MM.1S (cell line): ENCODE measurements around the gene CACNA1I.

ENCODE experiments used
- DNase-seq: peaks from one replicate; pipeline ENCODE4 v3.0.0-alpha.2; 2015
- H2AFZ ChIP-seq: fragments of 300-600 bp; sonication (generic); 2 replicates; pipeline ENCODE4 v1.6.0; 2016; ENCODE audit warnings: antibody characterized with exemption, low read length
- H3F3A ChIP-seq: fragments of 300-600 bp; sonication (generic); 2 replicates; pipeline ENCODE4 v1.6.1; 2016; ENCODE audit warnings: mild to moderate bottlenecking, antibody characterized with exemption, low read length, moderate library complexity, mixed read lengths; ENCODE audit not compliant: insufficient read depth
- H3K27ac ChIP-seq: fragments of 300-600 bp; sonication (generic); 2 replicates; pipeline ENCODE4 v1.5.1; 2016; ENCODE audit warnings: mild to moderate bottlenecking, low read length
- H3K27me3 ChIP-seq: fragments of 300-600 bp; sonication (generic); replicated peaks from 2 replicates; pipeline ENCODE4 v1.6.0; 2016; ENCODE audit warnings: low read length; ENCODE audit not compliant: insufficient read depth
- H3K36me3 ChIP-seq: fragments of 300-600 bp; sonication (generic); replicated peaks from 2 replicates; pipeline ENCODE4 v1.6.1; 2016; ENCODE audit warnings: mild to moderate bottlenecking, low read length, mixed read lengths; ENCODE audit not compliant: insufficient read depth
- H3K4me1 ChIP-seq: fragments of 300-600 bp; sonication (generic); 2 replicates; pipeline ENCODE4 v1.6.1; 2016; ENCODE audit warnings: low read length, mixed read lengths
- H3K4me2 ChIP-seq: fragments of 300-600 bp; sonication (generic); 2 replicates; pipeline ENCODE4 v1.6.0; 2016; ENCODE audit warnings: low read depth, low read length
- H3K4me3 ChIP-seq: fragments of 300-600 bp; sonication (generic); 2 replicates; pipeline ENCODE4 v1.5.1; 2016; ENCODE audit warnings: low read length, mixed read lengths
- H3K79me2 ChIP-seq: fragments of 300-600 bp; sonication (generic); 2 replicates; pipeline ENCODE4 v1.6.1; 2016; ENCODE audit warnings: mixed run types, low read length, mixed read lengths
- H3K9ac ChIP-seq: fragments of 300-600 bp; sonication (generic); 2 replicates; pipeline ENCODE4 v1.6.1; 2016; ENCODE audit warnings: low read length, mixed read lengths
- H3K9me2 ChIP-seq: fragments of 300-600 bp; sonication (generic); replicated peaks from 2 replicates; pipeline ENCODE4 v1.6.1; 2016; ENCODE audit warnings: mild to moderate bottlenecking, low read length, mixed read lengths; ENCODE audit not compliant: insufficient read depth
- H3K9me3 ChIP-seq: fragments of 300-600 bp; sonication (generic); replicated peaks from 2 replicates; pipeline ENCODE4 v1.6.1; 2016; ENCODE audit warnings: mild to moderate bottlenecking, low read length, mixed read lengths; ENCODE audit not compliant: insufficient read depth
- H4K20me1 ChIP-seq: fragments of 300-600 bp; sonication (generic); 2 replicates; pipeline ENCODE4 v1.6.1; 2016; ENCODE audit warnings: mild to moderate bottlenecking, low read length, moderate library complexity, mixed read lengths; ENCODE audit not compliant: insufficient read depth
- EZH2 ChIP-seq: fragments of 300-600 bp; sonication (generic); optimal IDR thresholded peaks from 2 replicates; pipeline ENCODE3; 2017; ENCODE audit warnings: low read depth, mild to moderate bottlenecking, antibody characterized with exemption, low read length, mixed read lengths
- EZH2phosphoT487 ChIP-seq: fragments of 300-600 bp; sonication (generic); IDR thresholded peaks from 2 replicates; pipeline ENCODE4 v1.6.1; 2018; ENCODE audit warnings: antibody characterized with exemption, low read length
- TF ChIP-seq, protein P1 (sequence below): fragments of 300-600 bp; sonication (generic); IDR thresholded peaks from 2 replicates; pipeline ENCODE4 v1.5.1; 2016; ENCODE audit warnings: antibody characterized with exemption, low read length, mixed read lengths

The CACNA1I gene

DNA sequence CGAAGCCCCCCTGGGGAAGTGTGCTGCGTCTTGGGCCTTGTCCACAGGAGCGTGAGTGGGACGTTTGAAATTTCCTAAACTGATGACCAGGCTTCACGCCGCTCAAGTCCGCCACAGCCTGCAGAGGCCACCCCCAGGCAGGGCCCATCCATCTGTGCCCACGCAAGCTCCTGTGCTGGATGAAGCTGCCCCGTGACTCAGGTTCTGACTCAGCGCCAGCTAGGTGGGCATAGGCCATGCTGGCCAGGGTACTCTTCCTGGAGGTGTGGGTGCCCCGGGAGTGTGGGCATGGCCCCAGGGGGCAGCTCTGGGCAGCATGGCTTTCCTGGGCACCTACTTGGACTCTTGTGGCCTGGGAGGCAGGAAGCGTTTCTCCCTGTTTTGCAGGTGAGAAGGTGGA, 134.8 kb downstream of the CACNA1I start:
- no peaks in the 10 kb centered on the region for H3K9me3 ChIP-seq
- H3K9ac ChIP-seq, result no peak overlapping the region
- H3K9me2 ChIP-seq, result no peaks in the 10 kb centered on the region
- H4K20me1 ChIP-seq, result no peaks in the 10 kb centered on the region
- H2AFZ ChIP-seq, result no peak overlapping the region
- H3K27ac ChIP-seq, result no peak overlapping the region
- TF ChIP-seq EZH2phosphoT487, result no peak
- TF ChIP-seq EZH2, result no peak
- TF ChIP-seq, protein P1, sequence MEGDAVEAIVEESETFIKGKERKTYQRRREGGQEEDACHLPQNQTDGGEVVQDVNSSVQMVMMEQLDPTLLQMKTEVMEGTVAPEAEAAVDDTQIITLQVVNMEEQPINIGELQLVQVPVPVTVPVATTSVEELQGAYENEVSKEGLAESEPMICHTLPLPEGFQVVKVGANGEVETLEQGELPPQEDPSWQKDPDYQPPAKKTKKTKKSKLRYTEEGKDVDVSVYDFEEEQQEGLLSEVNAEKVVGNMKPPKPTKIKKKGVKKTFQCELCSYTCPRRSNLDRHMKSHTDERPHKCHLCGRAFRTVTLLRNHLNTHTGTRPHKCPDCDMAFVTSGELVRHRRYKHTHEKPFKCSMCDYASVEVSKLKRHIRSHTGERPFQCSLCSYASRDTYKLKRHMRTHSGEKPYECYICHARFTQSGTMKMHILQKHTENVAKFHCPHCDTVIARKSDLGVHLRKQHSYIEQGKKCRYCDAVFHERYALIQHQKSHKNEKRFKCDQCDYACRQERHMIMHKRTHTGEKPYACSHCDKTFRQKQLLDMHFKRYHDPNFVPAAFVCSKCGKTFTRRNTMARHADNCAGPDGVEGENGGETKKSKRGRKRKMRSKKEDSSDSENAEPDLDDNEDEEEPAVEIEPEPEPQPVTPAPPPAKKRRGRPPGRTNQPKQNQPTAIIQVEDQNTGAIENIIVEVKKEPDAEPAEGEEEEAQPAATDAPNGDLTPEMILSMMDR, result no peak
- no peak overlapping the region for H3K4me2 ChIP-seq
- DNase-seq, result no peak
- H3K27me3 ChIP-seq, result peaks cover 85% of the 10 kb centered on the region
- H3F3A ChIP-seq, result no peaks in the 10 kb centered on the region
- no peaks in the 10 kb centered on the region for H3K36me3 ChIP-seq
- no peak overlapping the region for H3K4me3 ChIP-seq
- H3K4me1 ChIP-seq, result no peaks in the 10 kb centered on the region
- H3K79me2 ChIP-seq, result no peaks in the 10 kb centered on the region

DNA sequence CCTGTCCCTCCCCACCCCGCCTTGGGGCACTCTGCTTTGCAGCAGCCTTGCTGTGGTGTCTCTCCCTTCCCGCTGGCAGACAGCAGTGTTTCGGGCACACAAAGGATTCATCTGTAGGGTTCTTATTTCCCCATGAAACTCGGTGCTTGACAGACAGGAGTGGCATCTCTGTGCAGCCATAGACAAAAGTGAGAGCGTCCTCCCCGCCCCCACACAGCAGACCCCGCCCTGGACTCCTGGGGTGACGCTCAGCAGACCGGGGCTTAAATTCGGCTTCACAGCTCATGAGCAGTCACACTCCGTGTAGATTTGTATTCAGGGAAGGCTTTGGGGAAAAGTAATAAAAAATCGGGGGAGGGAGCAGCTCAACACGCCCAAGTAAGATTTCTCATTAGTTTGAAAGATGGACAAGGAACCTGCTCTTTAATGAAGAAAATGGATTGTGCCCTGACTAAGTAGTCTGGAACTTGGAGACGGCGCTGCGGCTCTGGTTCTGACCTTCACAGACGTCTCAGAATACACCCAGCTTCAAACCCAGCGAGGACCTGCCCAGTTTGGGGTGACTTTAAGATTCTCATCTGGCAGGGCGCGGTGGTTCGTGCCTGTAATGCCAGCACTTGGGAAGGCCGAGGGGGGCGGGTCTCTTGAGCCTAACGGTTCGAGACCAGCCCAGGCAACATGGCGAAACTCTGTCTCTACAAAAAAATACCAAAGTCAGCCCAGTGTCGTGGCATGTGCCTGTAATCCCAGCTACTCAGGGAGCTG, 136.0 kb downstream of the CACNA1I start:
- no peaks in the 10 kb centered on the region for H3K9me2 ChIP-seq
- H3K36me3 ChIP-seq, result no peaks in the 10 kb centered on the region
- H3K79me2 ChIP-seq, result no peaks in the 10 kb centered on the region
- H3K27ac ChIP-seq, result no peak overlapping the region
- no peaks in the 10 kb centered on the region for H3K9me3 ChIP-seq
- no peaks in the 10 kb centered on the region for H3F3A ChIP-seq
- H4K20me1 ChIP-seq, result no peaks in the 10 kb centered on the region
- H3K27me3 ChIP-seq, result peaks cover 81% of the 10 kb centered on the region
- no peak for DNase-seq
- H3K4me3 ChIP-seq, result no peak overlapping the region
- H3K9ac ChIP-seq, result no peak overlapping the region
- no peak for TF ChIP-seq EZH2phosphoT487
- TF ChIP-seq, protein P1, result no peak
- no peak for TF ChIP-seq EZH2
- H2AFZ ChIP-seq, result no peak overlapping the region
- no peaks in the 10 kb centered on the region for H3K4me1 ChIP-seq
- H3K4me2 ChIP-seq, result no peak overlapping the region

DNA sequence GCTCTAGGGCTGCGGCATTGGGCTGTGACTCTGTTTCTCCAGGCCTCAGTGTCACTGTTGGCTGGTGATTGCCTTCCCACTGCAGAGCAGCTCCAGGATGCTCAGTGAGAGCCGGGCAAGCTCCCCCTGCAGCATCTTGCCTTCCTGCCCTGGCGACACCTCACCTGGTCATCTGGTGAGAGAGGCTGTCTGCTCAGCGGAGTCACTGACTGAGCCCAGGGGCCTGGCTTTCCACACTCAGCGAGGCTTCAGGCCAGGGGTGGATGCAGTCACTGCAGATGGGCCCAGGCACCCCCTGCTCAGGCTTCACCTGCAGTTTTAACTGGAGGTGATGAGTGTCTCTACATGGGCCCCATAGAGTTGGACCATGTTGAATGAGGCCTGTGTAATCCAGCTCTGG, 136.8 kb downstream of the CACNA1I start:
- no peaks in the 10 kb centered on the region for H3K9me3 ChIP-seq
- no peak overlapping the region for H2AFZ ChIP-seq
- no peak overlapping the region for H3K27ac ChIP-seq
- no peaks in the 10 kb centered on the region for H3K36me3 ChIP-seq
- no peaks in the 10 kb centered on the region for H3K4me1 ChIP-seq
- no peak overlapping the region for H3K9ac ChIP-seq
- H3K79me2 ChIP-seq, result no peaks in the 10 kb centered on the region
- no peak for DNase-seq
- H3K27me3 ChIP-seq, result peaks cover 73% of the 10 kb centered on the region
- no peaks in the 10 kb centered on the region for H4K20me1 ChIP-seq
- no peaks in the 10 kb centered on the region for H3F3A ChIP-seq
- no peaks in the 10 kb centered on the region for H3K9me2 ChIP-seq
- no peak overlapping the region for H3K4me2 ChIP-seq
- TF ChIP-seq EZH2phosphoT487 (no peak), EZH2 (no peak)
- TF ChIP-seq, protein P1, result no peak
- H3K4me3 ChIP-seq, result no peak overlapping the region
